Activated CD4-positive, CD25-positive, alpha-beta regulatory T cell treated with anti-CD3 and anti-CD28 coated beads, Interleukin-2, amount 50 U/mL, for 24 hours (primary cell): Measurements from ENCODE around the gene CKB.
"Not testable (repeated sequence)": the region's sequence is repeated elsewhere in the genome, so short reads cannot be mapped to it uniquely, and the experiment has no call there.

ENCODE experiments used
- ATAC-seq, 2 donors: fragments of 150-1000 bp; cut with Tn5 transposase; one replicate each; pipeline ENCODE4 v1.10.0; 2021; ENCODE audit warnings: mild to moderate bottlenecking in 1 of 2, moderate library complexity in 1 of 2

The CKB gene

GRCh38 chr14:103526247-103526913, 3.8 kb upstream of the CKB start:
- ATAC-seq = no peak

- not testable (repeated sequence) for ATAC-seq
Observed at GRCh38 chr14:103525430-103526246, 3.0 kb upstream of the CKB start.

GRCh38 chr14:103524002-103524935, 1.6 kb upstream of the CKB start:
- ATAC-seq = no peak

- no peak for ATAC-seq
Observed at GRCh38 chr14:103523575-103523954, 935 bp upstream of the CKB start.

- ATAC-seq = no peak
Observed at GRCh38 chr14:103521951-103522563, 573 bp downstream of the CKB start.

GRCh38 chr14:103521438-103521950, 1.1 kb downstream of the CKB start:
- ATAC-seq = peak in 1 of 2 donors; percentile 12

- peak; percentile 42 to 62 for ATAC-seq
Observed at GRCh38 chr14:103520657-103521437, 1.8 kb downstream of the CKB start.

GRCh38 chr14:103520269-103520656, 2.4 kb downstream of the CKB start:
- ATAC-seq = no peak

- ATAC-seq = no peak
Observed at GRCh38 chr14:103519837-103520212, 2.8 kb downstream of the CKB start.

- ATAC-seq = no peak
Observed at GRCh38 chr14:103519043-103519836, 3.4 kb downstream of the CKB start.

- ATAC-seq = peak; percentile 41 to 44
Observed at GRCh38 chr14:103518422-103519042, 4.1 kb downstream of the CKB start.

- ATAC-seq = no peak
Observed at GRCh38 chr14:103517721-103518421, 4.8 kb downstream of the CKB start.

- no peak for ATAC-seq
Observed at GRCh38 chr14:103517174-103517566, 5.5 kb downstream of the CKB start.

GRCh38 chr14:103516426-103517173, 6.0 kb downstream of the CKB start:
- no peak for ATAC-seq

GRCh38 chr14:103514596-103515421, 7.8 kb downstream of the CKB start:
- no peak for ATAC-seq

GRCh38 chr14:103512701-103513611, 9.7 kb downstream of the CKB start:
- ATAC-seq = no peak

GRCh38 chr14:103512180-103512579, 10.4 kb downstream of the CKB start:
- not testable (repeated sequence) for ATAC-seq
